ENCODE results near the gene TULP3.

- no peak for TF ChIP-seq CTCF (IDR thresholded peaks at IDR 0.05)
- no peak for TF ChIP-seq POLR2A (IDR thresholded peaks at IDR 0.05)
These were observed 26.5 kb upstream of the TULP3 start for GRCh38 chr12:2864198-2864597.
